HG03457 (cell line): Measurements from ENCODE around the gene C20orf173.

Source experiments
- ATAC-seq: cut with Tn5 transposase; IDR thresholded peaks from one replicate; pipeline ENCODE4 v1.9.1; 2021; ENCODE audit warnings: moderate number of reproducible peaks; ENCODE audit not compliant: unreplicated experiment

Gene C20orf173

GRCh38 chr20:35508493-35509218 lies 20.8 kb downstream of the C20orf173 start:
- ATAC-seq = no peak

GRCh38 chr20:35506872-35507638 lies 22.4 kb downstream of the C20orf173 start:
- no peak for ATAC-seq

GRCh38 chr20:35506179-35506578 lies 23.3 kb downstream of the C20orf173 start:
- ATAC-seq = no peak

- ATAC-seq = no peak
Observed at GRCh38 chr20:35504751-35505150, 24.7 kb downstream of the C20orf173 start.

- no peak for ATAC-seq
Observed at GRCh38 chr20:35503841-35504561, 25.5 kb downstream of the C20orf173 start.

GRCh38 chr20:35503281-35503680 lies 26.2 kb downstream of the C20orf173 start:
- ATAC-seq = no peak

GRCh38 chr20:35502352-35502751 lies 27.1 kb downstream of the C20orf173 start:
- no peak for ATAC-seq

- ATAC-seq = no peak
Observed at GRCh38 chr20:35499271-35499670, 30.2 kb downstream of the C20orf173 start.

- no peak for ATAC-seq
Observed at GRCh38 chr20:35497780-35498189, 31.7 kb downstream of the C20orf173 start.

GRCh38 chr20:35497320-35497719 lies 32.1 kb downstream of the C20orf173 start:
- ATAC-seq = no peak

GRCh38 chr20:35496481-35496880 lies 33.0 kb downstream of the C20orf173 start:
- ATAC-seq = no peak

GRCh38 chr20:35492352-35492751 lies 37.1 kb downstream of the C20orf173 start:
- no peak for ATAC-seq

GRCh38 chr20:35491823-35492222 lies 37.6 kb downstream of the C20orf173 start:
- no peak for ATAC-seq

- peak; percentile 81 for ATAC-seq
Observed at GRCh38 chr20:35490736-35491181, 38.7 kb downstream of the C20orf173 start.

GRCh38 chr20:35489717-35490116 lies 39.7 kb downstream of the C20orf173 start:
- ATAC-seq = no peak

- ATAC-seq = no peak
Observed at GRCh38 chr20:35487479-35487878, 42.0 kb downstream of the C20orf173 start.

- ATAC-seq = no peak
Observed at GRCh38 chr20:35479798-35480197, 49.7 kb downstream of the C20orf173 start.

- ATAC-seq = no peak
Observed at GRCh38 chr20:35478804-35479472, 50.5 kb downstream of the C20orf173 start.
